ENCODE measurements around the gene NAGK.

- TF ChIP-seq PATZ1 (CRISPR knock-in tag; IDR thresholded peaks at IDR 0.05; ENCODE audit: borderline replicate concordance) (no peak), ZNF8 (CRISPR knock-in tag; IDR thresholded peaks at IDR 0.05) (no peak), TSHZ2 (CRISPR knock-in tag; IDR thresholded peaks at IDR 0.05) (no peak), ARNTL (CRISPR knock-in tag; IDR thresholded peaks at IDR 0.05; ENCODE audit: borderline replicate concordance, low read depth) (no peak), GLIS3 (CRISPR knock-in tag; IDR thresholded peaks at IDR 0.05) (no peak), CSRNP3 (CRISPR knock-in tag; IDR thresholded peaks at IDR 0.05) (no peak), RARB (CRISPR knock-in tag; IDR thresholded peaks at IDR 0.05) (no peak), PPARA (CRISPR knock-in tag; IDR thresholded peaks at IDR 0.05; ENCODE audit: borderline replicate concordance) (no peak), POU6F1 (CRISPR knock-in tag; IDR thresholded peaks at IDR 0.05; ENCODE audit: borderline replicate concordance, low read depth) (no peak), SNAI2 (CRISPR knock-in tag; IDR thresholded peaks at IDR 0.05) (no peak)
- TF ChIP-seq, protein P1, sequence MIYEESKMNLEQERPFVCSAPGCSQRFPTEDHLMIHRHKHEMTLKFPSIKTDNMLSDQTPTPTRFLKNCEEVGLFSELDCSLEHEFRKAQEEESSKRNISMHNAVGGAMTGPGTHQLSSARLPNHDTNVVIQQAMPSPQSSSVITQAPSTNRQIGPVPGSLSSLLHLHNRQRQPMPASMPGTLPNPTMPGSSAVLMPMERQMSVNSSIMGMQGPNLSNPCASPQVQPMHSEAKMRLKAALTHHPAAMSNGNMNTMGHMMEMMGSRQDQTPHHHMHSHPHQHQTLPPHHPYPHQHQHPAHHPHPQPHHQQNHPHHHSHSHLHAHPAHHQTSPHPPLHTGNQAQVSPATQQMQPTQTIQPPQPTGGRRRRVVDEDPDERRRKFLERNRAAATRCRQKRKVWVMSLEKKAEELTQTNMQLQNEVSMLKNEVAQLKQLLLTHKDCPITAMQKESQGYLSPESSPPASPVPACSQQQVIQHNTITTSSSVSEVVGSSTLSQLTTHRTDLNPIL (CRISPR knock-in tag; IDR thresholded peaks at IDR 0.05; ENCODE audit: low read depth), result no peak
Measured at GRCh38 chr2:71113843-71114242, 45.4 kb downstream of the NAGK start.

Data from SK-N-SH treated with all-trans-retinoic acid at 6 μM for 48 hours (cell line).